ENCODE measurements around the gene BSND.

Gene BSND

DNA sequence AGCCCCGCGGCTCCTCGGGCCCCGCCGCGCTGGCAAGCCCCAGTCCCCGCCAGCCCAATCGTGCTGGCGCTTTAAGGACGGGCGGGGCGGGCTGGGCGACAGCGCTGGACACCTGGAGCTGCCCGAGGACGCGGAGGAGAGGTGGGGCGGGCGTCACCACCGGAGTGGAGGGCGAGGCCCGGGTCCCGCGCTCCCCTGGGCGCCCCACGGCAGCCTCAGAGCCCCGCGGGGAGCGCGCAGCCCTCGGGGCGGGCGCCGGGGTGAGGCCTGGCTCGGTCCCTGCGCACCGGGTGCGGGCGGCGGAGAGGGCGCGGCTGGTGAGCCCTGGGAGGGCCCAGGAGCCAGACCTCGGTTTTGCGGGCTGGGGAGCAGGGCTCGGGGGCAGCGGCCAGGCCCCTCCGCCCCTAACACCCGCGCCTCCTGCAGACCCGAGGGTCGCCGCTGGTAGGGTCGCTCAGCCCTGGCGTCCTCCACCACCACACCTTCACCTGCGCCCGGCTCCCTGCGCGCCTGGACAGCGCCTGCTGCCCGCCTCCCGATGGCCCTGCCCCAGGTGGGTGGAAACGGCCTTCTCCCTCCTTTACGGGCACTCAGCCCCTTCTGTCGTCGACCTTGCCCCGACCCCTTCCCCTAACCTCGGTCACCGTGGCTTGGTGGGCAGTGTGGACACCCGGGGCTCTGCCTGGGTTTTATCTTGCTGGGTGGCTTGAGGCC, 18.0 kb upstream of the BSND start, which contains the start of gene TMEM61:
TSS of gene TMEM61 (plus strand) at position 101 of the 714 bp plus-strand sequence. CDS start at position 539, 438 bp downstream.
- H3K27me3 Mint-ChIP-seq (ENCODE audit: low read depth) = peaks cover 70% of the 10 kb centered on the region

GRCh38 chr1:54981466-54981865, 17.3 kb upstream of the BSND start:
- H3K27ac Mint-ChIP-seq = no peak overlapping the region
- TF ChIP-seq, protein P1, sequence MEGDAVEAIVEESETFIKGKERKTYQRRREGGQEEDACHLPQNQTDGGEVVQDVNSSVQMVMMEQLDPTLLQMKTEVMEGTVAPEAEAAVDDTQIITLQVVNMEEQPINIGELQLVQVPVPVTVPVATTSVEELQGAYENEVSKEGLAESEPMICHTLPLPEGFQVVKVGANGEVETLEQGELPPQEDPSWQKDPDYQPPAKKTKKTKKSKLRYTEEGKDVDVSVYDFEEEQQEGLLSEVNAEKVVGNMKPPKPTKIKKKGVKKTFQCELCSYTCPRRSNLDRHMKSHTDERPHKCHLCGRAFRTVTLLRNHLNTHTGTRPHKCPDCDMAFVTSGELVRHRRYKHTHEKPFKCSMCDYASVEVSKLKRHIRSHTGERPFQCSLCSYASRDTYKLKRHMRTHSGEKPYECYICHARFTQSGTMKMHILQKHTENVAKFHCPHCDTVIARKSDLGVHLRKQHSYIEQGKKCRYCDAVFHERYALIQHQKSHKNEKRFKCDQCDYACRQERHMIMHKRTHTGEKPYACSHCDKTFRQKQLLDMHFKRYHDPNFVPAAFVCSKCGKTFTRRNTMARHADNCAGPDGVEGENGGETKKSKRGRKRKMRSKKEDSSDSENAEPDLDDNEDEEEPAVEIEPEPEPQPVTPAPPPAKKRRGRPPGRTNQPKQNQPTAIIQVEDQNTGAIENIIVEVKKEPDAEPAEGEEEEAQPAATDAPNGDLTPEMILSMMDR (IDR thresholded peaks at IDR 0.05; ENCODE audit: unreplicated experiment in 3 of 3) = no peak
- no peaks in the 10 kb centered on the region for H3K9me3 Mint-ChIP-seq
- peaks cover 18% of the 10 kb centered on the region for H3K4me1 Mint-ChIP-seq
- H3K27me3 Mint-ChIP-seq (ENCODE audit: low read depth) = peaks cover 67% of the 10 kb centered on the region
- H3K36me3 Mint-ChIP-seq (ENCODE audit: low read depth) = no peaks in the 10 kb centered on the region
- peak overlapping the region in 2 of 3 experiments; percentile 30 to 75 for H3K4me3 Mint-ChIP-seq

More for the DNA sequence above, 18.0 kb upstream of the BSND start, which contains the start of gene TMEM61:
- H3K4me1 Mint-ChIP-seq = peaks cover 20% of the 10 kb centered on the region
- H3K4me3 Mint-ChIP-seq = peak within 1 kb of the TSS; percentile 70 to 77 (median 75)
- TF ChIP-seq, protein P1 (IDR thresholded peaks at IDR 0.05; ENCODE audit: unreplicated experiment in 3 of 3) = no peak
- no peaks in the 10 kb centered on the region for H3K36me3 Mint-ChIP-seq (ENCODE audit: low read depth)
- no peaks in the 10 kb centered on the region for H3K9me3 Mint-ChIP-seq
- H3K27ac Mint-ChIP-seq = no peak within 1 kb of the TSS

DNA sequence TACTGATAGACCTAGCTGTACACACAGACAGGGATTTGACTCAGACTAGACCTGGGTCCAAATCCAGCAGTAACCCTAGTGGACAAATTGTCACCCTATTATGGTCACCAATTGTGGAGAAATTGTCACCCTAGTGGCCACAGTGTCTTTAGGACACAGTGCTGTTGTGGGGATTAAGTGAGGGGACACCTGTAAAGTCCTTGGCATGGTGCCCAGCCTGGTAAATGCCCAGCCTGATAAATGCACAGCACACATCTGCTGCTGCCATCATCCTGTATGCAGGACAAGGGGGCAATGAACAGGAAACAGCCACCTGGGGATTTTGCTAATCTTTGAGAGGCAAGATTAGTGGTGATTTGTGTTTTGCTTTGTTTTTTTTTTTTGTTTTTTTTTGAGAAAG, 16.0 kb upstream of the BSND start:
- Mint-ChIP-seq H3K36me3 (ENCODE audit: low read depth) (no peaks in the 10 kb centered on the region), H3K4me1 (peaks cover 27% of the 10 kb centered on the region), H3K27ac (no peak overlapping the region), H3K4me3 (no peak overlapping the region), H3K9me3 (no peaks in the 10 kb centered on the region), H3K27me3 (ENCODE audit: low read depth) (peaks cover 67% of the 10 kb centered on the region)
- TF ChIP-seq, protein P1 (IDR thresholded peaks at IDR 0.05; ENCODE audit: unreplicated experiment in 3 of 3) = no peak

GRCh38 chr1:54984131-54984842, 14.4 kb upstream of the BSND start:
- H3K4me1 Mint-ChIP-seq = peaks cover 23% of the 10 kb centered on the region

GRCh38 chr1:54985556-54985955, 13.2 kb upstream of the BSND start:
- Mint-ChIP-seq H3K36me3 (ENCODE audit: low read depth) (no peaks in the 10 kb centered on the region), H3K27me3 (ENCODE audit: low read depth) (peaks cover 43% of the 10 kb centered on the region), H3K27ac (no peak overlapping the region), H3K4me3 (no peak overlapping the region), H3K4me1 (peaks cover 23% of the 10 kb centered on the region), H3K9me3 (no peaks in the 10 kb centered on the region)
- TF ChIP-seq, protein P1 (IDR thresholded peaks at IDR 0.05; ENCODE audit: unreplicated experiment in 3 of 3) = no peak

More at GRCh38 chr1:54984131-54984842, 14.4 kb upstream of the BSND start:
- Mint-ChIP-seq H3K36me3 (ENCODE audit: low read depth) (no peaks in the 10 kb centered on the region), H3K27ac (peak overlapping the region in 2 of 3 experiments; percentile 29 to 41), H3K4me3 (peak overlapping the region in 1 of 3 experiments; percentile 48), H3K27me3 (ENCODE audit: low read depth) (peaks cover 54% of the 10 kb centered on the region), H3K9me3 (no peaks in the 10 kb centered on the region)
- TF ChIP-seq, protein P1 (IDR thresholded peaks at IDR 0.05; ENCODE audit: unreplicated experiment in 3 of 3) = no peak
